GM18519 (cell line): ENCODE data around the gene CCNA2.

Source experiments
- ATAC-seq: cut with Tn5 transposase; IDR thresholded peaks from one replicate; pipeline ENCODE4 v1.9.1; 2021; ENCODE audit warnings: mild to moderate bottlenecking, moderate library complexity; ENCODE audit not compliant: unreplicated experiment, low FRiP score

CCNA2 gene

GRCh38 chr4:121823505-121824170, at the start of gene CCNA2:
Gene CCNA2 (minus strand): TSS chr4:121823883. CDS start chr4:121823628, 255 bp downstream.
- peak; percentile 91 for ATAC-seq

- ATAC-seq = peak; percentile 97
Observed at GRCh38 chr4:121869841-121870822, 46.4 kb upstream of the CCNA2 start, which contains the start of gene BBS7. Gene BBS7 (minus strand): TSS chr4:121870474. CDS start chr4:121870313, 161 bp downstream.

- ATAC-seq = no peak
Observed at GRCh38 chr4:121863799-121864198, 40.1 kb upstream of the CCNA2 start.

GRCh38 chr4:121861426-121861825, 37.7 kb upstream of the CCNA2 start:
- no peak for ATAC-seq

GRCh38 chr4:121860121-121860520, 36.4 kb upstream of the CCNA2 start:
- no peak for ATAC-seq

- no peak for ATAC-seq
Observed at GRCh38 chr4:121851354-121851753, 27.7 kb upstream of the CCNA2 start.

GRCh38 chr4:121846662-121847061, 23.0 kb upstream of the CCNA2 start:
- ATAC-seq = no peak

GRCh38 chr4:121842862-121843261, 19.2 kb upstream of the CCNA2 start:
- no peak for ATAC-seq

- no peak for ATAC-seq
Observed at GRCh38 chr4:121838136-121838535, 14.5 kb upstream of the CCNA2 start.

- no peak for ATAC-seq
Observed at GRCh38 chr4:121829511-121829910, 5.8 kb upstream of the CCNA2 start.

GRCh38 chr4:121827853-121828252, 4.2 kb upstream of the CCNA2 start:
- ATAC-seq = no peak

GRCh38 chr4:121824950-121825349, 1.3 kb upstream of the CCNA2 start:
- ATAC-seq = no peak

GRCh38 chr4:121824171-121824527, 466 bp upstream of the CCNA2 start:
- ATAC-seq = no peak

- ATAC-seq = peak; percentile 32
Observed at GRCh38 chr4:121822796-121823504, 733 bp downstream of the CCNA2 start.

- no peak for ATAC-seq
Observed at GRCh38 chr4:121822047-121822446, 1.6 kb downstream of the CCNA2 start.

GRCh38 chr4:121819216-121819965, 4.3 kb downstream of the CCNA2 start:
- no peak for ATAC-seq

- ATAC-seq = no peak
Observed at GRCh38 chr4:121818215-121818614, 5.5 kb downstream of the CCNA2 start.

- ATAC-seq = no peak
Observed at GRCh38 chr4:121817701-121818100, 6.0 kb downstream of the CCNA2 start.

- ATAC-seq = no peak
Observed at GRCh38 chr4:121817006-121817405, 6.7 kb downstream of the CCNA2 start.

GRCh38 chr4:121814756-121815155, 8.9 kb downstream of the CCNA2 start:
- ATAC-seq = no peak
